Effector CD4-positive, alpha-beta T cell (primary cell): ENCODE results near the gene ALPG. TPM values are rescaled to one million over a fixed set of nuclear protein-coding genes. Genes with fewer than 3 reads are reported as not detected.
"Not testable (repeated sequence)": the region's sequence is repeated elsewhere in the genome, so short reads cannot be mapped to it uniquely, and the experiment has no call there.

Source experiments
- DNase-seq: peaks from one replicate; pipeline ENCODE4 v3.0.0-alpha.2; 2020
- total RNA-seq: gene quantifications from one replicate; lab custom pipeline; 2026; lab: John Stamatoyannopoulos, UW

ALPG gene
- total RNA-seq, result not detected

DNA sequence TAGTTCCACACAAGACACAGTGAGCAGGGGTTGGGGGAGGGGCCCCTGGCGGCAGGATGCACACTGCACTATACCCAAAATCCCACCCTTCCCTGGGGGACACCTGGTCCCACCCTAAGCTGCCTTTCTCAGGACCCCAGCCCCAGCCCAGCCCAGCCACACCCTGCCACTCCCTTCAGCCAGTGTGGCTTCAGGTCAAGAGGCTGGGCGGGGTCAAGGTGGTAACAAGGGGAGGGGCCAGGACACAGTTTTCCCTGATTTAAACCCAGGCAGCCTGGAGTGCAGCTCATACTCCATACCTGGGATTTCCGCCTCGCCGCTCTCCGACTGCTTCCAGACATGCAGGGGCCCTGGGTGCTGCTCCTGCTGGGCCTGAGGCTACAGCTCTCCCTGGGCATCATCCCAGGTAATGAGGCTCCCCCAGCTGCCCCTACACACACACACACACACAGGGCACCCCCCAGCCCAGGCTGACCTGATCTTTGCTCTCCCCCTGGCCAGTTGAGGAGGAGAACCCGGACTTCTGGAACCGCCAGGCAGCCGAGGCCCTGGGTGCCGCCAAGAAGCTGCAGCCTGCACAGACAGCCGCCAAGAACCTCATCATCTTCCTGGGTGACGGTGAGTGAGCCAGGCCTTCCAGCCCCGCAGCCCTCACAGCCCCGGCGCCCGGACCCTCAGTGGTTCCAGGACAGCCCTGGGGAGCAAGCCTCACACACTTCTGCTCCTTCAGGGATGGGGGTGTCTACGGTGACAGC lies at the start of gene ALPG:
ALPG (plus strand) TSS at position 289 of the 755 bp plus-strand sequence; CDS start at position 340, 51 bp downstream.
- DNase-seq, result no peak

- DNase-seq, result no peak
Observed at GRCh38 chr2:232361646-232362045, 45.0 kb upstream of the ALPG start.

GRCh38 chr2:232362174-232362900 lies 44.3 kb upstream of the ALPG start:
- no peak for DNase-seq

DNA sequence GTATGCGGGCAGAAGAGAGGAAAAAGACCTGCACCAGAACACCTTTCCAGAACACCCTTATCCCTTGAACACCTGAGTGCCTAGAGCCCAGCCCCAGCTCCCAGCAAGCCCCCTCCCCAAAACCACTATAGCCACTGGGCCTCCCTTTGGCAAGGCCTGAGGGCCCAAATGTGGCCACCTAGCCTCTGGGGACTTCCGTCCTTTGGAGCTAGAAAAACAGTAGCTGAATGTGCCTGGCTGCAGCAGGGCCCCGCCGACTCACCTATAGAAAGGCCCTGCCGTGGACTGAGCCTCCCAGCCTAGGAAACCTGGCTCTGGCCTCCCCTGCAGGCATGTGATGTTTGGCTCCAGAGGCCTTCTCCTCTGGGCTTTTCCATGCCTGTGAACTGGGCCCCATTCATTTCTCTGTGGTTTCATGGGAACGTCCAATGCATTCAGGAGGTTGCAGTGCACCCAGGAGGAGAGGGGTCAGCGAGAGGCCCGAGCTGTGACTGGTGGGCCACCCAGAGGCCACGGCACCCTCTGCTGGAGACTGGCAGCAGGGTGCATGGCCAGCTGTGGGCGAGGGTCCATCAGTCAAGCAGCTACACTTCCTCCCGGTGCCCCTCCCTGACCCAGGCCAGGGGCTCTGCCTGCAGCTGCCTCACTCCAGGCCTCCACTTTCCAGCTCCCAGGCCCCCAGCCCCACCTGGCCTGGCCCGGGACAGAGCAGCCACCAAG lies 43.4 kb upstream of the ALPG start:
- DNase-seq, result not testable (repeated sequence)

DNA sequence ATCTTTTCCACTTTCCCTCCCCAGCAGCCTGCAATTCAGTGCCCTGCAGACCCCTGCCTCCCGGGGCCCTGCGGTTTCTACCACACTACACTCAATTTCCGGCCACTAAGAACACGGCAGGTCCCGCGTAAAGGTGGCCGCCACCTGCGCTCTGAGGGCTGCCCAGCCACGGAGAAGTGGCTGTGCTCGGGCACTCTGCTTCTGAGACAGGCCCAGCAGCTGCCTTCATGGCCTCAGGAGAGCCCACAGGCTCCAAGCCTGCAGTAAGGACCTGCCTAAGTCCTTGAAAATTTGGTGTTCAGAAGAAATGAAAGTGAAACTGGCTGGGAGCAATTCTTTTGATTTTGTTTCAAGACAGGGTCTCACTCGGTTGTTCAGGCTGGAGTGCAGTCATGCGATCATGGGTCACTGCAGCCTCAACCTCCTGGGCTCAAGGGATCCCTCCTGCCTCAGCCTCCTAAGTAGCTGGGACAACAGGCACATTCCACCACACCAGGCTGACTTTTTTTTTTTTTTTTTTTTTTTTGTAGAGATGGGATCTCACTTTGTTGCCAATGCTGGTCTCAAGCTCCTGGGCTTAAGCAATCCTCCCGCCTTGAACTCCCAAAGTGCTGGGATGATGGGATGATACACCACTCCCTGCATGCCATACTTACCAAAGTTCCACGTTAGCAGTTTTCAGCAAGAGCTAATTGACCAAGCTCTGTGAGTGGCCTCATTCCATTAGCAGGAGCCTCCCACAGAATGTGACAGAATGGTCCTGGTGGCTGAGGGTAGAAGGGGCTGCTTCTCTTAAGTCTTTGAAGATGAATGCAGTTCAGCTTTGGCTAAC lies 42.6 kb upstream of the ALPG start:
- no peak for DNase-seq

- DNase-seq, result not testable (repeated sequence)
Observed at GRCh38 chr2:232364806-232365594, 41.6 kb upstream of the ALPG start.

GRCh38 chr2:232365621-232366321 lies 40.9 kb upstream of the ALPG start:
- no peak for DNase-seq

DNA sequence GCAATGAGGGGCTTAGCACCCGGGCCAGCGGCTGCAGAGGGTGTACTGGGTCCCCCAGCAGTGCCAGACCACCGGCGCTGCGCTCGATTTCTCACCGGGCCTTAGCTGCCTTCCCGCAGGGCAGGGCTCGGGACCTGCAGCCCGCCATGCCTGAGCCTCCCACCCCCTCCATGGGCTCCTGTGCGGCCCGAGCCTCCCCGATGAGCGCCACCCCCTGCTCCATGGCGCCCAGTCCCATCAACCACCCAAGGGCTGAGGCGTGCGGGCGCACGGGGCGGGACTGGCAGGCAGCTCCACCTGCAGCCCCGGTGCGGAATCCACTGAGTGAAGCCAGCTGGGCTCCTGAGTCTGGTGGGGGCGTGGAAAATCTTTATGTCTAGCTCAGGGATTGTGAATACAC lies 40.2 kb upstream of the ALPG start:
- DNase-seq, result not testable (repeated sequence)

GRCh38 chr2:232367016-232367415 lies 39.6 kb upstream of the ALPG start:
- DNase-seq, result no peak

- DNase-seq, result no peak
Observed at GRCh38 chr2:232367591-232368233, 38.9 kb upstream of the ALPG start.

DNA sequence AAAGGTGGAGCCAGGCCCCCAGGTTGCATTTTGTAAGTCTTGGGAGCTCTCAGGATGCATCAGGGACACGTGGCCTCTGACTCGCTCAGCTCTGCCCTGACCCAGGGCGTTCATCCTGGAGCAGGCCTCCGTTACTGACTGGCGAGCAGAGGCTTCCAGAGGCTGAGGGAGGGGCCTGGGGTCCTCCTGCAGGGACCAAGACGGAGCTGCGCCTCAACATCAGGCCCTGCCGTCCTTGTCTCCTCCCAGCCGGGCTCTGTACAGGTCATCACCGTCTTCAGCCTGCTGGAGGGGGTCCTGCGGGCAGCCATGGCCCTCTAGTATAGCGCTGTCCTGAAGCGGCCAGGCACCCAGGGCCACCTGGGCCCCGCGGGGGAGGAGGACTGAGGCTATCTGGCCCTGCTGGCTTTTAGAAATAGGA lies 38.3 kb upstream of the ALPG start:
- no peak for DNase-seq

GRCh38 chr2:232369126-232369951 lies 37.3 kb upstream of the ALPG start:
- no peak for DNase-seq

DNA sequence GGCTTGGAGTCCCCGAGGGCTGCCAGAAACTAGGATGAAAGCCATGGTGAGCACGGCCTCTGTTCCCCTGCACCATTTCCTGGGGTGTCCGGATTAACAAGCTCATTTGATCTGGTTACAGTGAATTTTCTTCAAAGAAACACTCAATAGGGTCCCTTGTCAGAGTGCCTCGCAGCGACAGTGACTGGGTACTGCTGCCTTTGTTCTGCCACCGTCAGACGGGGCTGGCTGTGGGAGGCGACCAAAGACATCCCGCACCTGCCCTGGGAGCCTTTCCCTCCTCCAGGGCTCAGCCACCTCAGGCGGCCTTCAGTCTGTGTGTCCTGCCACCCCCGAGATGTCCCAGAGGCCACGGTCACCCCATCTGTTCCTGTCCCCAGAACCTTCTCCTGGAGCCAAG lies 36.6 kb upstream of the ALPG start:
- DNase-seq, result not testable (repeated sequence)

DNA sequence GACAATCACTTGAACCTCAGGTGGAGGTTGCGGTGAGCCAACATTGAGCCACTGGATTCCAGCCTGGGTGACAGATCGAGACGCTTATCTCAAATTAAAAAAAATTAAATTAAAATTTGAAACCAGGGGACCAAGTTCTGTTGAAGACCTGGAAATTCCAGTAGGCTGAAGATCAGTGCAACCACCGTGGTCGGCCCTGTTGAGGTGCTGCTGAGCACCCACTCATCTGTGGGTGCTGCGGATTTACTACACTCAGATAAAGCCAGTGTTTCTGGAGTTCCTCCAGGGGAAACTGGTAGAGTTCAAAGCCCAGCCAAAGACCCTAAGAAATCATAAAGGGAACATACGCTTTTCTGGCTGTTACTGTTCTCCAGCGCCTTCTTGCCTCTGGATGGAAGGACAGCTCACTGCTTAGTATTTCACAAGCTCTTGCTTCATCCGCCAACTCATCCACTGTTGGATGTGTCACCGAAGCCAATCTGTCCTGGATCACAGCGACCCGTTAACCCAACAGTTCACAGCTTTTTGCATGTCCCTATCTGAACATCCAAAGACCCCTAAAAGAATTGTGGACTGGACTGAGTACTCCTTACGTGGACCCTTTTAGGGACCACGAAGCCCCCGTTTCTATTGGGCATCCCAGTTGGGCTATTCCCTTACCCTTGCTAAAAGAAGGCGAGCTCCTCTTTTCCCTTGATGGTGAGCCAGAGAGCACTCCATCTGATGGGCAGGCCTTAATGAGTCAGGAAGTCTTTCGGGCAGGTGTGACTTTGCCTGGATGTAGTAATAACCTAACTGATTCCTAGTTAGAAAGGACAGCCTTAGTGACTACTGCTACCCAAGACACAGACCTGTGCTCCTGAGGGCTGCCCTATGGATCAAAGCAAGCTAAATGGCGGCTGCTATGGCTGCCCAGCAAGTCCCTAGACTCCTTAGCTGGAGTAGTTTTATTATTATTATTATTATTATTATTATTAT lies 34.1 kb upstream of the ALPG start:
- no peak for DNase-seq

DNA sequence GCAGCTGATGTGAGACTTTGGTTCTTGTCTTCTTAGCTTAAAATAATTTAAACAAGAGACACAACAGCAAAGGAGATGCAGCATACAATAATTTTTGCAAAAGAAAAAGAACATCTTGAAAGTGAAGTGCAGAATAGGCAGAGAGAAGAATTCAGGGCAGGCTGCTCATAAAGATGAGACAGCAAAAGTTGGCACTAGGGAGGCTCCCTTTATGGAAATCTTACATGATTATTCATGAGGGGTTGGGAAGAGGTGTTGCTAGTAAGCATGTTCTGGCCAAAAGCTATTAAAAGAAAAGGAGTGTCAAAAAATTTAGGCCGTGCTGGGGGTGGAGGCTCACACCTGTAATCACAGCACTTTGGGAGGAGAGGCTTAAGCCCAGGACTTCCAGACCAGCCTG lies 32.3 kb upstream of the ALPG start:
- no peak for DNase-seq

DNA sequence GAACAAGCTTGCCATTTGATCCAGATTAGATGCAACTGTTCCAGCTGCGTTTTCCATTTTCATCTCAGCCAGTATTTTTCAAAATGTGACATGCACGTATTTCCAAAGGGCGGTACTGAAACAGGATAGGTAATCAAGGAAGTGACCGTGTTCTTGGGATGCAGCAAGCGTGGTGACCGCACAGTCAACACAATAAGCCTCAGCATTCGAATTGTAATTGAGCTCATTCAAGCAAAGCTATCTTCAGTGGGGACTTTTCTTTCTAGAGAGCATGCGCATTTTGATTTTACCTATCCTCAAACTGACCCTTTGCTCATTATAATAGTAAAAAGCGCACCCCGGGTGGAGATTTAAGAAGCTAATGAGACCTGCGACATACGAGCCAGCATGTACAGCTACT lies 31.5 kb upstream of the ALPG start:
- DNase-seq, result no peak

DNA sequence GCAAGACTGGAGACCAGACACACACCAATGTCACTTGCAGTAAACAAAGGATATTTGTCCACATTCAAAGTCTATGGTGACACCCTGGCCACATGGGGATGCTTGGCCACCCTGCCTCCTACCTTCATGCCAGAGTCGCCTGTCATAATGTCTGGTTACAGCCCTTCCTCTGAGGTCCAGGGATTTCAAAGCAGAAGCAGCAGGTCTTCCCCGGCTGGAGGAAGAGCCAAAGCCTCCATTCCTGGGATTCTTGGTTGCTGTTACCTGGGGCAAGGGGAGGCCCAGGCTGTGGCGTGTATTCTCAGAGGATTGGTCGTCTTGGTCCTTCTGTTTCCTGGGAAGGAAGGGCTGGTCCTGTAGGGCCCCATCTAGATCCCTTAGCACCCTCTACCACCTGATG lies 30.4 kb upstream of the ALPG start:
- DNase-seq, result no peak

DNA sequence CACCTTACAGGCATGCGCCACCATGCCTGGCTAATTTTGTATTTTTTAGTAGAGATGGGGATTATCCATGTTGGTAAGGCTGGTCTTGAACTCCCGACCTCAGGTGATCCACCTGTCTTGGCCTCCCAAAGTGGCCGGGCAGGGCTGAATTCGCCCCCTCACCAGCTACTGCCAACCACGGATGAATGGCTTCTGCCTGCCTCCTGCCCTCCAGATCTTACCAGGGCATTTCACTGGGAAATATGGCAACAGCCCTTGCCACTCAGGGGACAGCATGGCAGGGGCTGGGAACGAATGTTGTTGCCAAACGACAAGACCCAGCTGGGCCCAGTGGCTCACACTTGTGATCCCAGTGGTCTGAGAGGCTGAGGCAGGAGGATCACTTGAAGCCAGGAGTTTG lies 29.9 kb upstream of the ALPG start:
- DNase-seq, result no peak
